Activated T-helper 2 cell treated with anti-CD3 and anti-CD28 coated beads, Interferon-gamma antibody, Interleukin-2, Interleukin-4, amounts not matched to agents 10 μg/mL and 5 μg/mL and 100 μg/mL, durations not matched to agents 14 hours and 24 hours and 36 hours (primary cell): Measurements from ENCODE around the gene PPARA. TPM values are rescaled to one million over a fixed set of nuclear protein-coding genes. Genes with fewer than 3 reads are reported as not detected.

ENCODE experiments used
- DNase-seq: peaks from one replicate; pipeline ENCODE4 v3.0.0; 2021; ENCODE audit warnings: low spot score
- H3K27ac Mint-ChIP-seq: one replicate; pipeline ENCODE4 v1.8.0; 2021; ENCODE audit warnings: mixed read lengths
- H3K27me3 Mint-ChIP-seq: one replicate; pipeline ENCODE4 v1.8.0; 2021; ENCODE audit warnings: low read depth, mixed read lengths
- H3K36me3 Mint-ChIP-seq: one replicate; pipeline ENCODE4 v1.8.0; 2021; ENCODE audit warnings: low read depth, mixed read lengths
- H3K4me1 Mint-ChIP-seq: one replicate; pipeline ENCODE4 v1.8.0; 2021; ENCODE audit warnings: low read depth, mixed read lengths
- H3K4me3 Mint-ChIP-seq: one replicate; pipeline ENCODE4 v1.8.0; 2021; ENCODE audit warnings: low read depth, mild to moderate bottlenecking, moderate library complexity, mixed read lengths
- H3K9me3 Mint-ChIP-seq: one replicate; pipeline ENCODE4 v1.8.0; 2021; ENCODE audit warnings: mixed read lengths
- intact Hi-C: fragments of 100-400 bp; cut with micrococcal nuclease; formaldehyde crosslinking; loops from one replicate; pipeline ENCODE4 v1.15.1; 2023
- total RNA-seq: library from RNA; stranded (reverse); gene quantifications from 2 replicates; pipeline ENCODE4 v1.2.3, GENCODE V29; 2022

Gene PPARA
- total RNA-seq, 1 donor from 2014 or later, result 14.0 TPM

GRCh38 chr22:46117206-46118199 lies 32.8 kb upstream of the PPARA start:
- Mint-ChIP-seq H3K27me3 (no peaks in the 10 kb centered on the region), H3K9me3 (no peaks in the 10 kb centered on the region), H3K27ac (no peak overlapping the region), H3K4me1 (no peaks in the 10 kb centered on the region), H3K4me3 (no peak overlapping the region), H3K36me3 (no peaks in the 10 kb centered on the region)
- no peak for DNase-seq
- intact Hi-C loops, result no loop called here

GRCh38 chr22:46119093-46119728 lies 31.1 kb upstream of the PPARA start:
- Mint-ChIP-seq H3K4me1 (no peaks in the 10 kb centered on the region), H3K27ac (no peak overlapping the region), H3K36me3 (no peaks in the 10 kb centered on the region)

GRCh38 chr22:46119729-46120419 lies 30.5 kb upstream of the PPARA start:
- no peaks in the 10 kb centered on the region for H3K27me3 Mint-ChIP-seq
- H3K27ac Mint-ChIP-seq, result no peak overlapping the region
- no peak overlapping the region for H3K4me3 Mint-ChIP-seq
- no peaks in the 10 kb centered on the region for H3K36me3 Mint-ChIP-seq
- no peak for DNase-seq
- intact Hi-C loops, result loop anchor here (5.0 kb wide), 1 partner anchor 177 kb away; the partner anchor contains the start of gene GTSE1
- H3K4me1 Mint-ChIP-seq, result no peaks in the 10 kb centered on the region
- H3K9me3 Mint-ChIP-seq, result no peaks in the 10 kb centered on the region

More at GRCh38 chr22:46119093-46119728, 31.1 kb upstream of the PPARA start:
- H3K9me3 Mint-ChIP-seq, result no peaks in the 10 kb centered on the region
- H3K4me3 Mint-ChIP-seq, result no peak overlapping the region
- H3K27me3 Mint-ChIP-seq, result no peaks in the 10 kb centered on the region
- no peak for DNase-seq
- intact Hi-C loops, result no loop called here

- intact Hi-C loops, result loop anchor here (5.0 kb wide), 1 partner anchor 177 kb away; the partner anchor contains the start of gene GTSE1
- Mint-ChIP-seq H3K27ac (no peak overlapping the region), H3K27me3 (no peaks in the 10 kb centered on the region), H3K36me3 (no peaks in the 10 kb centered on the region), H3K4me3 (no peak overlapping the region), H3K4me1 (no peaks in the 10 kb centered on the region), H3K9me3 (no peaks in the 10 kb centered on the region)
- DNase-seq, result no peak
Observed at GRCh38 chr22:46120420-46120737, 29.9 kb upstream of the PPARA start.

DNA sequence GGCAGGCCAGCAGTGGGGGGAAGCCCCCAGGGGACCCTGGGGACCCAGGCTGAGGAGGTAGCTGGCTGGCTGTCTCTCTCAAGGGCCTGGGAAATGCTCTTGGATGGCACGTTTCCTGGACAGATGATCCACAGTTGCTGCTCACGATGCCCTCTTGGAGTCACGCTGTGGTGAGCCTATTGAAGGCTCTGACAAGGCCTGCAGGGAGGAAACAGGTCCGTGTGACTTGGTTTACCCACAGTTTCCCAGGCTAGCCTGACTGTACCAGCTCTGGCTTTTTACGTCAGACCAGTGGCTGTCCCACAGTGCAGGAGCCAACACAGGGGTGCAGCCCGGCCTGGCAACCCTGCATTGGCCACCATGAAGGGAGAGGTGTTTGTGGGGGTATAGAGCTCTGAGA lies 29.2 kb upstream of the PPARA start:
- Mint-ChIP-seq H3K27ac (no peak overlapping the region), H3K27me3 (no peaks in the 10 kb centered on the region), H3K4me3 (no peak overlapping the region), H3K9me3 (no peaks in the 10 kb centered on the region), H3K36me3 (no peaks in the 10 kb centered on the region), H3K4me1 (no peaks in the 10 kb centered on the region)
- intact Hi-C loops, result loop anchor here (5.0 kb wide), 1 partner anchor 176 kb away; the partner anchor contains the start of gene GTSE1
- no peak for DNase-seq

- H3K4me3 Mint-ChIP-seq, result no peak overlapping the region
- H3K27me3 Mint-ChIP-seq, result no peaks in the 10 kb centered on the region
Observed at GRCh38 chr22:46121523-46122287, 28.6 kb upstream of the PPARA start.

GRCh38 chr22:46122511-46122971 lies 27.8 kb upstream of the PPARA start:
- no peak overlapping the region for H3K27ac Mint-ChIP-seq
- intact Hi-C loops, result loop anchor here (1.0 to 5.0 kb wide), 3 partner anchors 175 to 420 kb away; partner anchors contain the start of gene GTSE1
- DNase-seq, result peak; percentile 49
- no peaks in the 10 kb centered on the region for H3K4me1 Mint-ChIP-seq
- no peaks in the 10 kb centered on the region for H3K36me3 Mint-ChIP-seq
- H3K27me3 Mint-ChIP-seq, result no peaks in the 10 kb centered on the region
- no peaks in the 10 kb centered on the region for H3K9me3 Mint-ChIP-seq
- no peak overlapping the region for H3K4me3 Mint-ChIP-seq

More at GRCh38 chr22:46121523-46122287, 28.6 kb upstream of the PPARA start:
- Mint-ChIP-seq H3K27ac (no peak overlapping the region), H3K9me3 (no peaks in the 10 kb centered on the region), H3K36me3 (no peaks in the 10 kb centered on the region), H3K4me1 (no peaks in the 10 kb centered on the region)
- intact Hi-C loops, result loop anchor here (1.0 to 5.0 kb wide), 3 partner anchors 176 to 421 kb away; partner anchors contain the start of gene GTSE1
- no peak for DNase-seq

DNA sequence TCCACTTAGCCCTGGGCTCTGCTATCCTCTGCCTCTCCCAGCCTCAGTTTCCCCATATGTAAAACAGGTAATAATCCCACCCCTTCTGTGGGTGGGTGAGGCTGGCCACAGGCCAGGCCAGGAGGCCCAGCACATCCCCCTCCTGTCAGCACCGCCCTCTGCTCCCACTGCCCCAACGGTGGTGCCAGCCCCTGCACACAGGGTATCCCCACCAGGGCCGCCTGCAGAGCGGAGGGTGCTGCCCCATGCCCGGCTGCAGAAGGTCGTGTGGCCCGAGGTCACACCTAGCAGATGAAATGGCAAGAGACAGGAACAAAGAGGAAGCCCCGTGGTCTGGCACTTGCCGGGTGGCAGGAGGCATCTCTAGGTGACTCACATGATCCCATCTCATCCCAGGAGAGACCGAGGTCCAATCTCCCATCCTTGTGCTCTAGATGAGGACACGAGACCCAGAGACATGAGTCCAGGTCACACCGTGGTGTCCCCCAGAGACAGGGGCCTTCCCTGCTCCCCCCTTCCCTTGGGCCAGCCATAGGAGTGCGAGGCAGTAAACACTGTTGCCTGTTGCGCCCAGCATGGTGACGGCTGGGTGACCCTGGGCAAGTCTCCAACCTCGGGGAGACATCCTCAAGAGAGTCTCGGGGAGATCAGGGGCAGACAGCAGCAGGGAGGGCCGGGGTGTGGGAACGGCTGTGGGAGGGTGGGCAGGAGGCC lies 27.2 kb upstream of the PPARA start:
- intact Hi-C loops, result loop anchor here (1.0 to 5.0 kb wide), 3 partner anchors 174 to 420 kb away; partner anchors contain the start of gene GTSE1
- Mint-ChIP-seq H3K4me3 (no peak overlapping the region), H3K4me1 (no peaks in the 10 kb centered on the region), H3K27ac (no peak overlapping the region), H3K9me3 (no peaks in the 10 kb centered on the region), H3K27me3 (no peaks in the 10 kb centered on the region), H3K36me3 (no peaks in the 10 kb centered on the region)
- no peak for DNase-seq

GRCh38 chr22:46123694-46124382 lies 26.5 kb upstream of the PPARA start:
- Mint-ChIP-seq H3K36me3 (no peaks in the 10 kb centered on the region), H3K9me3 (no peaks in the 10 kb centered on the region), H3K4me3 (no peak overlapping the region), H3K4me1 (no peaks in the 10 kb centered on the region), H3K27ac (no peak overlapping the region), H3K27me3 (no peaks in the 10 kb centered on the region)
- intact Hi-C loops, result loop anchor here (2.0 to 5.0 kb wide), 2 partner anchors 173 to 419 kb away; partner anchors contain the start of gene GTSE1
- DNase-seq, result no peak

DNA sequence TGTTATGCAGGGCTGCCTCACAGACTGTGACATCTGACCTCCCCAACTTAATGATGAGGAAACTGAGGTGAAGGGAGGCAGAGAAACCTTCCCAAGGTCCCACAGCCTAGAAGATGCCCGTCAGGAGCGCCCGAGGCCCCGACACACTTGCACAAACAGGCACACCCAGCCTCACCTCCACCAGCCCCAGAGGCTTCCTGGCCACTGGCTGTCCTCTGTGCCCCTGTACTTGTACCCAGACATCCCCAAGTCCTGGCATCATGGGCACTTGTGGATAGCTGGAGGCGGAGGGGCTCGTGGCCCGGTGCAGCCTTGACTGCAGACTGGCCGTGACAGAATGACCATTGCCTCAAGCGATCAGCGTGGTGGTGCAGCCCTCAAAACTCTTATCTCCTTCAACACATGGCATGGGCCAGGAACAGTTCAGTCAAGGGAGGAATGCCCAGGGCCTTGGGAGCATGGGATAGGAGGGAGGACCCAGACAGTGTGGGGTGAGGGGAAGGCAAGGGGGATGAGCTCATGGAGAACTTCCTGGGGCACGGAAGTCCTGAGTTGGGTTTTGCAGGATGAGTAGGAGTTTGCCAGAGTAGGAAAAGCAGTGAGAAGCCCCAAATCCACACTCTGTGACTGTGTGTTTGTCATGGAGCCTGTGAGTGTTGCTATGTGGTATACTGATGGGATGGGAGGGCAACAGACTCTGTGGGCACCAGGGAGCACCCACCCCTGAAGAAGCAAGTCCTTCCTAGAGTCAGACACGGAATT lies 25.8 kb upstream of the PPARA start:
- H3K4me1 Mint-ChIP-seq, result no peaks in the 10 kb centered on the region
- H3K9me3 Mint-ChIP-seq, result no peaks in the 10 kb centered on the region
- no peak overlapping the region for H3K4me3 Mint-ChIP-seq
- H3K27me3 Mint-ChIP-seq, result no peaks in the 10 kb centered on the region
- no peak overlapping the region for H3K27ac Mint-ChIP-seq
- intact Hi-C loops, result loop anchor here (5.0 kb wide), 1 partner anchor 173 kb away; the partner anchor contains the start of gene GTSE1
- no peaks in the 10 kb centered on the region for H3K36me3 Mint-ChIP-seq
- DNase-seq, result no peak
